CD4-positive, alpha-beta T cell treated with Interferon alpha-2 for 1 hour (primary cell): ENCODE measurements around the gene PCDHAC1.
"Not testable (repeated sequence)": the region's sequence is repeated elsewhere in the genome, so short reads cannot be mapped to it uniquely, and the experiment has no call there.

Source experiments
- DNase-seq, 2 donors: peaks; one replicate each; pipeline ENCODE4 v3.0.0-alpha.2; 2020 to 2022

The PCDHAC1 gene, protein sequence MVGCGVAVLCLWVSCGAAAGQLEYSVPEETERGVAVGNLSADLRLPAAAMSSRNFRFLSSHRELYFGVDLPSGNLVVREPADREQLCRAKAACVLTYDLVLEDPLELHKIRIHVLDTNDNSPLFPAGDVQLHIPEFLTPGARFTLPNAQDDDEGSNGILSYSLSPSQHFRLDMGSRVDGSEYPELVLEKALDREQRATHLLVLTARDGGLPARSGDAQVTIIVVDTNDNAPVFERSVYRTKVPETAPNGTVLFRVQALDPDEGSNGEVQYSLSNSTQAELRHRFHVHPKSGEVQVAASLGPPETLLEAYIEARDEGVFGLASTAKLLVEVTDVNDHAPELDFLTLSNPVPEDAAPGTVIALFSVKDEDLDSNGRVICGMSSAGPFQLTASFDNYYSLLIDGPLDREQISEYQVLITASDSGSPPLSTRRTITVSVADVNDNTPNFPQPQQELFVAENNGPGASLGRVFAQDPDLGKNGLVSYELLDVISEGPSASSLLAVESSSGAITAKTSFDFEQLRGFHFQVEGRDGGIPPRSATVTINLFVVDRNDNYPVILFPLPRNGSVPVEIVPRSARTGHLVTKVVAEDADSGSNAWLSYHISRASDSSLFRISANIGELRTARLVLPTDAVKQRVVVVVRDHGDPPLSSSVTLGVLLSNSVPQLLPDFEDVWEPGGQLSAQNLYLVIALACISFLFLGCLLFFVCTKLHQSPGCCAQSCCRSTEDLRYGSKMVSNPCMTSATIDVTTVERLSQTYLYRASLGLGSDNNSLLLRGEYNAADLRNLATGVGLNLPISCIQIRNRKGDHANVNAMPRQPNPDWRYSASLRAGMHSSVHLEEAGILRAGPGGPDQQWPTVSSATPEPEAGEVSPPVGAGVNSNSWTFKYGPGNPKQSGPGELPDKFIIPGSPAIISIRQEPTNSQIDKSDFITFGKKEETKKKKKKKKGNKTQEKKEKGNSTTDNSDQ

DNA sequence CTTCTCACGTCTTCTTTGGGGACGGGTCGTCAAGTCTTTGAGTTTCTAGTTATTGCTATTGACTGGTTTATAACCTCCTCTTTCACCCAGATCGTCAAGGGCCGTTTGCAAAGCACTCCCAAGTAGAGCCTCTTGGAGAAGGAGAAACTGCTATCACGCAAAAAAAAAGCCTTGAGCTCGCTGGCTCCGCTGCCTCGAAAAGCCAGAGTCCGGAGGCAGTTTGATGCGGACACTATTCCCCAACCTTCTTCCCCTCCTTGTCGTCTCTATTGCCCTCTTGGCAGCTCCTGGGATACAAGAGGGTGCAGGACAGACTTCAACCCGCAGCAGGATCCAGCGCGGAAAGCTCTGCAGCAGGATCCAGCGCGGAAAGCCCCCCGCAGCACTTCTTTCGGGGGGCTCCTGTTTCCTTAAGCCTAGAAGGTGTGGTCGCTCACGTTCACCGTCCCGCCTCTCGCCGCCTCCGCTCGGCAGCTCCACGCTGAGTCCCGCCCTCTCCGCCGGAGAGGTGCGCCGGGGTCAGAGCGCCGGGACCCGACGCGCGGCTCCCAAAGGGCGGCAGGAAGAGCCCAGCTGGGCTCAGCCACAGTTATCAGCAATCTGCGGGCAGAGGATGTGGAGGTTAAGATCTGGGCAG lies at the start of gene PCDHAC1:
Gene PCDHAC1 (plus strand): TSS at position 494 of the 637 bp plus-strand sequence. CDS start 594 bp downstream, outside the sequence.
- no peak for DNase-seq

DNA sequence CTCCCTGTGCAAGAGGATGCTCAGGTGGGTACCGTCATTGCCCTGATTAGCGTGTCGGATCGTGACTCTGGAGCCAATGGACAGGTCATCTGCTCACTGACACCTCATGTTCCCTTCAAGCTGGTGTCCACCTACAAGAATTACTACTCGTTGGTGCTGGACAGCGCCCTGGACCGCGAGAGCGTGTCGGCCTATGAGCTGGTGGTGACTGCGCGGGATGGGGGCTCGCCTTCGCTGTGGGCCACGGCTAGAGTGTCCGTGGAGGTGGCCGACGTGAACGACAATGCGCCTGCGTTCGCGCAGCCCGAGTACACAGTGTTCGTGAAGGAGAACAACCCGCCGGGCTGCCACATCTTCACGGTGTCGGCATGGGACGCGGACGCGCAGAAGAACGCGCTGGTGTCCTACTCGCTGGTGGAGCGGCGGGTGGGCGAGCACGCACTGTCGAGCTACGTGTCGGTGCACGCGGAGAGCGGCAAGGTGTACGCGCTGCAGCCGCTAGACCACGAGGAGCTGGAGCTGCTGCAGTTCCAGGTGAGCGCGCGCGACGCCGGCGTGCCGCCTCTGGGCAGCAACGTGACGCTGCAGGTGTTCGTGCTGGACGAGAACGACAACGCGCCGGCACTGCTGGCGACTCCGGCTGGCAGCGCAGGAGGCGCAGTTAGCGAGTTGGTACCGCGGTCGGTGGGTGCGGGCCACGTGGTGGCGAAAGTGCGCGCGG lies 49.4 kb upstream of the PCDHAC1 start:
- not testable (repeated sequence) for DNase-seq

DNA sequence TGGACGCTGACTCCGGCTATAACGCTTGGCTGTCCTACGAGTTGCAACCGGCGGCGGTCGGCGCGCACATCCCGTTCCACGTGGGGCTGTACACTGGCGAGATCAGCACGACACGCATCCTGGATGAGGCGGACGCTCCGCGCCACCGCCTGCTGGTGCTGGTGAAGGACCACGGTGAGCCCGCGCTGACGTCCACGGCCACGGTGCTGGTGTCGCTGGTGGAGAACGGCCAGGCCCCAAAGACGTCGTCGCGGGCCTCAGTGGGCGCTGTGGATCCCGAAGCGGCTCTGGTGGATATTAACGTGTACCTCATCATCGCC lies 48.9 kb upstream of the PCDHAC1 start:
- DNase-seq: no peak

DNA sequence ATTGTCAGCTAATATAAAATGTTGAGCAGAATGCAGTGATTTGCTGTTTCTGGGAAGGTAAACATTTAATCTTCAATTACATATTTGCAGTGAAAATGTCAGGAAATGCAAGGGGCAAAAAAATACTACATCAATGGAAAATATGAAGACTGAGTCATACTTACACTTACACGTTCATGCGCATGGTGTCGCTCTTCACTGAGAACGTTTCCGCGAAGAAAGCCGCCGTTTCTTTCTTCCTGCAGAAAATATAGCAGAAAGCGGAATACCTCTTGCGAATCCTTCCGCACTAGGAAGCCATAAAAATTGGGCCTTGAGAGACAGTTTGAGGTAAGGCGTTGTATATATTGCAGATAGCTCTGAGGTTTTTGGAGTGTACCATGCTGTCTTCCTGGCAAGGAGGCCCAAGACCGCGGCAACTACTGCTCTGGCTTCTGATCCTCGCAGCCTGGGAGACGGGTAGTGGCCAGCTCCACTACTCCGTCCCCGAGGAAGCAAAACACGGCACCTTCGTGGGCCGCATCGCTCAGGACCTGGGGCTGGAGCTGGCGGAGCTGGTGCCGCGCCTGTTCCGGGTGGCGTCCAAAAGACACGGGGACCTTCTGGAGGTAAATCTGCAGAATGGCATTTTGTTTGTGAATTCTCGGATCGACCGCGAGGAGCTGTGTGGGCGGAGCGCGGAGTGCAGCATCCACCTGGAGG lies 44.1 kb upstream of the PCDHAC1 start, which contains the start of gene PCDHA13:
Gene PCDHA13 (plus strand): TSS at position 236 of the 702 bp plus-strand sequence. CDS start 145 bp downstream, at position 381.
- DNase-seq: no peak

DNA sequence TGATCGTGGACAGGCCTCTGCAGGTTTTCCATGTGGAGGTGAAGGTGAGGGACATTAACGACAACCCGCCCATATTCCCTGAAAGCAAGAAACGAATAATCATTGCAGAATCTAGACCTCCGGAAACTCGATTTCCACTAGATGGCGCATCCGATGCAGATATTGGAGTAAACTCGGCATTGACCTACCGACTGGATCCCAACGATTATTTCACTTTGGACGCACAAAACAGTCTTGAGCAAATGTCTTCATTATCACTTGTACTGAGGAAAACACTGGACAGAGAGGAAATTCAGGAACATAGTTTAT lies 43.6 kb upstream of the PCDHAC1 start:
- DNase-seq: no peak

DNA sequence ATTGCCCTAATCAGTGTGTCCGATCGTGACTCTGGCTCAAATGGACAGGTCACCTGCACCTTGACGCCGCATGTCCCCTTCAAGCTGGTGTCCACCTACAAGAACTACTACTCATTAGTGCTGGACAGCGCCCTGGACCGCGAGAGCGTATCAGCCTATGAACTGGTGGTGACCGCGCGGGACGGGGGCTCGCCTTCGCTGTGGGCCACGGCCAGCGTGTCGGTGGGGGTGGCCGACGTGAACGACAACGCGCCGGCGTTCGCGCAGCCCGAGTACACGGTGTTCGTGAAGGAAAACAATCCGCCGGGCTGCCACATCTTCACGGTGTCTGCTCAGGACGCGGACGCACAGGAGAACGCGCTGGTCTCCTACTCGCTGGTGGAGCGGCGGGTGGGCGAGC lies 42.7 kb upstream of the PCDHAC1 start:
- no peak for DNase-seq

DNA sequence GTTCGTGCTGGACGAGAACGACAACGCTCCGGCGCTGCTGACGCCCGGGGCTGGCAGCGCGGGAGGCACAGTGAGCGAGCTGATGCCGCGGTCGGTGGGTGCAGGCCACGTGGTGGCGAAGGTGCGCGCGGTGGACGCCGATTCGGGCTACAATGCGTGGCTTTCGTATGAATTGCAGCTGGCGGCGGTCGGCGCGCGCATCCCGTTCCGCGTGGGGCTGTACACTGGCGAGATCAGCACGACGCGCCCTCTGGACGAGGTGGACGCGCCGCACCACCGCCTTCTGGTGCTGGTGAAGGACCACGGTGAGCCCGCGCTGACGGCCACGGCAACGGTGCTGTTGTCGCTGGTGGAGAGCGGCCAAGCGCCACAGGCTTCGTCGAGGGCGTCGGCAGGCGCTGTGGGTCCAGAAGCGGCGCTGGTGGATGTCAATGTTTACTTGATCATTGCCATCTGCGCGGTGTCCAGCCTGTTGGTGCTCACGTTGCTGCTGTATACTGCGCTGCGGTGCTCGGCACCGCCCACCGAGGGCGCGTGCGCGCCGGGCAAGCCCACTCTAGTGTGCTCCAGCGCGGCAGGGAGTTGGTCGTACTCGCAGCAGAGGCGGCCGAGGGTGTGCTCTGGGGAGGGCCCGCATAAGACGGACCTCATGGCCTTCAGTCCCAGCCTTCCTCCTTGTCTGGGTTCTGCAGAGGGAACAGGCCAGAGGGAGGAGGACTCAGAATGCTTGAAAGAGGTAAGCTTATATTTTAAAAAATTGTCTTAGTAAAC lies 42.0 kb upstream of the PCDHAC1 start:
- DNase-seq: no peak

DNA sequence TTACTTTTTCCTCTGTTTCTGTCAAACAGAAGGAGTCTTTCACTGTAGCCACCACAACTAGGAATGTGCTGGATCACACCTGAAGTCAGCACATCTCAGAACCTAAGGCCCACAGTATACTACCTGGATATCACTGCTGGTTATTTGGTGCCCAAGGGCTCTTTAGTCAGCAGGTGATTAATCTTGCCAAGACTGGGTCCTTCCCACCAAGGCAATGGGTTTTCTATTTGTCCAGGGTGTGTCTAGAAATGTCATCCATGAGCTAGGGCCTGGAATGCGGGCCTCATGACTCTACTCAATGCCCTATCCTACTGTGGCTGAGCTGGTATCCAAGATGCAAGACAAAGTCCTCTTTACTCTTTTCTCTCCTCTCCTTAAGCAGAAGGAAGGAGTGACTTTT lies 9.8 kb upstream of the PCDHAC1 start:
- no peak for DNase-seq

DNA sequence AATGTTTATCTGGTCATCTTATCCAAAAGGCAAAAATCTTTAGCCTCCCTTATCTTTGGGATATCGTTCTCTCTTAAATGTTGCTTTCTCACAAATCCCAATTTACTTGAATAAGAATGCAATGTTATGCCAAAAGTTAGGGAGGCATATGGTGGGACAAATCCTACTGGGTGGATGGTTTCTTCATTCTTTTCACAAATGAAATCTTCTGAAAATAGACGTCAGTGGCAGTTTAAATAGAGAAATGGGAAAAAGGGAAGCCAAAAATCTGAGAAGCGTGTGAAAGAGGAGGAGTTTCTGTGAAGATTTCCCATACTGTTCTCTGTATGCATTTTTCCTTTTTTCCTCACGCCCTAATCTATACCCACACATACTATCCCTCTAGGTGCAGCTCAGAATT lies 2.5 kb upstream of the PCDHAC1 start:
- DNase-seq: no peak

DNA sequence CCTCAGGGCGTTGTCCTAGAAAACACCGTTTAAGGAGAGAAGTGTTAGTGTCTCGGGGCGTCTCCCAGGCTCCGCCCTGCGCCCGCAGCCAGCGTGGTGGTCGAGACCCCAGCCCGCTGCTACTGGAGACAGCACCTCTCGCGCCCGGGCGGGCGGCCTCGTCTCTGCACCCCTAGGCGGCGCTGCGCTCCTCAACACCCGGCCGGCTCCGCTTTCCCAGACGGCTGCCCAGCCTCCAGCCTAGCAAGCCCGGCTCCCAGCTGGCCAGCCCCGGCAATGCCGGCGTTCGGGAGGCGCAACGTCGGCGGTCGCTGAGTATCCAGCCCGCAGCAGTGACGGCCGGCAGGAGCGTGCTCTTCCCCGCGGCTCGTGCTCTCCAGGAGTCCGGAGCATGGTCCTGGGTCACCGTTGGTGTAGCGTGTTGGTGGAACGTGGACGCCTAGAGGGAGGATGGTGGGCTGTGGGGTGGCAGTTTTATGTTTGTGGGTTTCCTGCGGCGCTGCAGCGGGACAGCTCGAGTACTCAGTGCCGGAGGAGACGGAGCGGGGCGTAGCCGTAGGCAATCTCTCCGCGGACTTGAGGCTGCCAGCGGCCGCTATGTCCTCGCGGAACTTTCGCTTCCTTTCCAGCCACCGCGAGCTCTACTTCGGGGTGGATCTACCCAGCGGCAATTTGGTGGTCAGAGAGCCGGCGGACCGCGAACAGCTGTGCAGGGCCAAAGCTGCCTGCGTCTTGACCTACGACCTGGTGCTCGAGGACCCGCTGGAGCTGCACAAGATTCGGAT lies 536 bp downstream of the PCDHAC1 start:
- DNase-seq: peak in 1 of 2 donors; percentile 27

DNA sequence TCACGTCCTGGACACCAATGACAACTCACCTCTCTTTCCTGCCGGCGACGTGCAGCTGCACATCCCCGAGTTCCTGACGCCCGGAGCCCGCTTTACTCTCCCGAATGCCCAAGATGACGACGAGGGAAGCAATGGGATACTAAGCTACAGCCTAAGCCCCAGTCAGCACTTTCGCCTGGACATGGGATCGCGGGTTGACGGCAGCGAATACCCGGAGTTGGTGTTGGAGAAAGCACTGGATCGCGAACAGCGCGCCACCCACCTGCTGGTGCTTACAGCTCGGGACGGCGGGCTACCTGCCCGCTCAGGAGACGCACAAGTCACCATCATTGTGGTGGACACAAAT lies 1.1 kb downstream of the PCDHAC1 start:
- no peak for DNase-seq

DNA sequence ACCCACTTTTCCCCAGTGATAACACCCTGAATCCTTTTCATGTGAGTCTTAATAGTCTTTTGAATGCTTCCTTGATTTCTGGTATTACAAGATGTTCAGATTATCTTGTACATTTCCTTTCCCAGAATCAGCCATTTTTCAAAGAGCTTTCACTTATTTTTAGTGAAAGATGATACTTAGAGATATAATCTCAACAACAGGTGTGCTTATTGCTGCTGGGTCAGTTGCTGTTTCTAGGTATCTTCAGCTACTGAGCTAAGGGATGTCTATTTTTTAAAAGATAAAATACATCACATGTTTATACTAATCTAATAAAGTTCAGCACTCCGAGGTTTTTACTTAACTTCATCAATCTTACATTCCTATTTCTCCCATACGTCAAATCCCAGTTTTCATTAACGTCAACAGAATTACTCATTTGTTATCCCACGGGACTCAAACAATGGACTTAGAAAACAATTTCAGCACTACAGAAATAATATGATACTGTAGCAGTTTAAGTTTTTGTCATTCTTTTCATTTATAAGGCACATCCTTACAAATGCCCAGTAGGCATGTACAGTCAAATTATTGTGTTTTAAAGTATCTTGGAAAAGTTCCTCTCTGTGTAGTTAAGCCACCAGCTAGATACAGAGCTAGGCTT lies 9.0 kb downstream of the PCDHAC1 start:
- no peak for DNase-seq

DNA sequence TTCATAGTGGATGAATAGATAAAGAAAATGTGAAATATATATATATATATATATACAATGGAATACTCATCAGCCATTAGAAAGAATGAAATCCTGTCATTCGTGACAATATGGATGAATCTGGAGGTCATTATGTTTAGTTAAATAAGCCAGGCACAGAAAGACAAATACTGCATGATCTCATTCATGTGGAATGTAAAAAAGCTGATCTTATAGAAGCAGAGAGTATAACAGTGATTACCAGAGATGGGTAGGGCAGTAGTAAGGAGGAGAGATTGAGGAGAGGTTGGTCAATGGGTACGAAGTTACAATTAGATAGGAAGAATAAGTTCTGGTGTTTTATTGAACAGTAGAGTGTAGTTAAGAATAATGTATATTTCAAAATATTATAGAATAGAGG lies 20.5 kb downstream of the PCDHAC1 start:
- no peak for DNase-seq

DNA sequence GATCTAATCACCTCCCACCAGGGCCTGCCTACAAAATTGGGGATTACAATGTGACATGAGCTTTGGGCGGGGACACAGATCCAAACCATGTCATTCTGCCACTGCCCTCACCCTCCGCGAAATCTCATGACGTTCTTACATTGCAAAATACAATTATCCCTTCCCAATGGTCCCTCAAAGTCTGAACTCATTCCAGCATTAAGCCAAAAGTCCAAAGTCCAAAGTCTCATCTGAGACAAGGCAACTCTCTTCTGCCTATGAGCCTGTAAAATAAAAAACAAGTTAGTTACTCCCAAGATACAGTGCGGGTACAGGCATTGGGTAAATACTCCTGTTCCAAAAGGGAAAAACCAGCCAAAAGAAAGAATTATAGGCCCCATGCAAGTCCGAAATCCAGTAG lies 25.5 kb downstream of the PCDHAC1 start:
- no peak for DNase-seq

DNA sequence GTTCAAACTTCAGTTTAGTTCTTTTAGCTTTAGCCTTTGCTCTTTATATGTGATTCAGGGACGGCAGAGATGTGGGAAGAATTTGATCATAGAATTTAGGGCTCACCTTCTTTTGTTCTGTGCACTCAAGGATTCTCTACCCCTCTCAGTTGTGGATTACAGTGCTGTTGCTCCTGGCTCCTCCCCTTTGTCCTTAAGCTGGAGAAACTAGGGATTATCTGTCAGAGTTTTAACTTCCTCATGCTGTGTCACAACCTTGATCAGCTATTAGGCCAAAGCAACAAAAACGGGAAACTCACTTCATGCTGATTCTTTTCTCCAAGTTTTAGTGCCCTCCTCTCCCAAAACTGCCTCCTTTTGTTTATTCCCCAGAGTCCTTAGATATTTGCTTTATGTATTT lies 27.1 kb downstream of the PCDHAC1 start:
- DNase-seq: no peak

DNA sequence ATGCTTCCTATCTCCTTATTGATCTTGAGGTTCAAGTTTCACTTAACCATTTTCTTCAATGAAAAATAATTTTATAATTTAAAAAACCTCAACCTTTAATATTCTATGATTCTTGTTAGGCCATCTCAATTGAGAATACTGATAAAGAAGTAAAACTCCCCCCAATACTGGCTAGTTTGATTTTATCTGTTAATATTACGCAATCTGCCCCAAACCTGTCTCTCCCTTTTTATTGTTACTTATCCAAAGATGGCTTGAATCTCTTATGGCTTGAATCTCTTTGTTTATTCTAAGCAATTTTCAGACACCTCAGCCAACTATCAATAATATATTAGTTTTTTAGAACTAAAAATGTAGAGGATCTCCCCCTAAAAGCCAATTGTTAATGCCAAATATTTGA lies 36.1 kb downstream of the PCDHAC1 start:
- no peak for DNase-seq

DNA sequence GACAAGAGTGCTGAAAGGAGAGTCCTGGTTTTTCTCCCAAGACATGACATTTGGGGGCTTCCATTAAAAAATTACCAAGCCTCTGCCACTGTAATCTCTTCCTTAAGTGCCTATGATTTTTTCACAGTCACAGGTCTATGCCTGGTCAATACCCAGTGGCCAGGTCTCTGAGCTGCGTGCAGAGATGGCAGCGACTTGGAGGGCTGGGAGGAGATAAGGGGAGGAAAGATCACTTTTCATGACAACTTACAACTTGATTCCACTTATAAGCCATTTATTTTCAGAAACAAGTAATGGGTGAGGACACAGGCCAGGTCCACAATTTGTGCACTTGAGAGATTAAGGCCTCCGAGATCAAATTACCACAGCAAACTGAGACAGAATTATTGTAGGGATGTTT lies 38.3 kb downstream of the PCDHAC1 start:
- no peak for DNase-seq

DNA sequence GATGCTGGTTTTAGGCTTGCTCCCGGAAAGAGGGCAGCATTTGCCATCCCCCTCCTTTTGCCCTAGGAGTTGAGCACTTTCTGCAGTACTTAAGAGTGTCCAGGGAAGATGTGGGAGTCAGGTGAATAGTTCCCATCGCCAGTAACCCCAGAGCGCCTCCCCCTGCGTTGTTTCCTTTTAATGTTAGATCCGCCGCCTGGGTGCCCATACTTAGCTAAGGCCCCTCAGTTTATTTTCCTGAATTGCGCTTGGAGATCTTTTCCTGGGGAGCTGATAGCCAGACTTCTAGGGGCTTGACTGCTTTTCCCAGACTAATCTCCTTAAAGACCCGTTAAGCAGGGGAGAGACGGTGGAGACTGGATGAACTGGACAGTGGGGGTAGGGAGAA lies 39.8 kb downstream of the PCDHAC1 start:
- no peak for DNase-seq

DNA sequence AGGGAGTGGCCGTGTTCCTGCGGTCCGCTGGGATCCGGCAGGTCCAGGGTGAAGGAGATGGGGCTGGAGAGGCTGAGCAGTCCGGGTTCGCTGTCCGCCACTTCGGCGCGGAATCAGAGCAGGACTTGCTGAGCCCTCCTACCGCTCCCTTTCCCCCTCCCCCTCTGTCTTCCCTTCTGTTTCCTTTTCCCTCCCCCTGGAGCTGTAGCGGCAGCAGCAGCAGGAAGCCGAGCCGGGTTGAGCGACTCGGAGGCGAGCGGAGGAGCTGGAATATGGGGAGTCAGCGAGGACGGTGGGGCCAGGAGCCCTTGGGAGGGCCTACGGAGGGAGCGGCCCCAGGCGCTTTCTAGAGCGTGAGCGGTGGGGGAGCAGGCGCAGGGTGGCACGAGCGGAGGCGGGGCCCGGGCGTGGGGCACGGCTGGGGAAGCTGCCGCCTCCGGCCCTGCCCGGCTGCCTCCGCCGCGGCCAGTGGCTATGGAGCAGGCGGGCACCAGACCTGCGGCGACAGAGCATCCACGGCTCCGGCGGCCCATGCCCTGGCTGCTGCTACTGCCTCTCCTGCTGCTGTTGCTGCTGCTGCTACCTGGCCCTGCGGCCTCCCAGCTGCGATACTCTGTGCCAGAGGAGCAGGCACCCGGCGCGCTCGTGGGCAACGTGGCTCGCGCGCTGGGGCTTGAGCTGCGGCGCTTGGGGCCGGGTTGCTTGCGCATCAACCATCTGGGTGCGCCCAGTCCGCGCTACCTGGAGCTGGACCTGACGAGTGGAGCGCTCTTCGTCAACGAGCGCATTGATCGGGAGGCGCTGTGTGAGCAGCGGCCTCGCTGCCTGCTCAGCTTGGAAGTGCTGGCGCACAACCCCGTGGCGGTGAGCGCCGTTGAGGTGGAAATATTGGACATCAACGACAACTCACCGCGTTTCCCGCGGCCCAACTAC lies 40.5 kb downstream of the PCDHAC1 start, which contains the start of gene PCDHAC2:
Gene PCDHAC2 (plus strand): TSS at position 184 of the 933 bp plus-strand sequence. CDS start 291 bp downstream, at position 475.
- no peak for DNase-seq
